ENCODE results near the gene ETV3L.
"Not testable (repeated sequence)": the region's sequence is repeated elsewhere in the genome, so short reads cannot be mapped to it uniquely, and the experiment has no call there.

The ETV3L gene

GRCh38 chr1:157081707-157082106 is 17.9 kb downstream of the ETV3L start:
- H3K27ac ChIP-seq, result no peak overlapping the region
- TF ChIP-seq, protein P1, sequence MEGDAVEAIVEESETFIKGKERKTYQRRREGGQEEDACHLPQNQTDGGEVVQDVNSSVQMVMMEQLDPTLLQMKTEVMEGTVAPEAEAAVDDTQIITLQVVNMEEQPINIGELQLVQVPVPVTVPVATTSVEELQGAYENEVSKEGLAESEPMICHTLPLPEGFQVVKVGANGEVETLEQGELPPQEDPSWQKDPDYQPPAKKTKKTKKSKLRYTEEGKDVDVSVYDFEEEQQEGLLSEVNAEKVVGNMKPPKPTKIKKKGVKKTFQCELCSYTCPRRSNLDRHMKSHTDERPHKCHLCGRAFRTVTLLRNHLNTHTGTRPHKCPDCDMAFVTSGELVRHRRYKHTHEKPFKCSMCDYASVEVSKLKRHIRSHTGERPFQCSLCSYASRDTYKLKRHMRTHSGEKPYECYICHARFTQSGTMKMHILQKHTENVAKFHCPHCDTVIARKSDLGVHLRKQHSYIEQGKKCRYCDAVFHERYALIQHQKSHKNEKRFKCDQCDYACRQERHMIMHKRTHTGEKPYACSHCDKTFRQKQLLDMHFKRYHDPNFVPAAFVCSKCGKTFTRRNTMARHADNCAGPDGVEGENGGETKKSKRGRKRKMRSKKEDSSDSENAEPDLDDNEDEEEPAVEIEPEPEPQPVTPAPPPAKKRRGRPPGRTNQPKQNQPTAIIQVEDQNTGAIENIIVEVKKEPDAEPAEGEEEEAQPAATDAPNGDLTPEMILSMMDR (conservative IDR thresholded peaks at IDR 0.05), result no peak

DNA sequence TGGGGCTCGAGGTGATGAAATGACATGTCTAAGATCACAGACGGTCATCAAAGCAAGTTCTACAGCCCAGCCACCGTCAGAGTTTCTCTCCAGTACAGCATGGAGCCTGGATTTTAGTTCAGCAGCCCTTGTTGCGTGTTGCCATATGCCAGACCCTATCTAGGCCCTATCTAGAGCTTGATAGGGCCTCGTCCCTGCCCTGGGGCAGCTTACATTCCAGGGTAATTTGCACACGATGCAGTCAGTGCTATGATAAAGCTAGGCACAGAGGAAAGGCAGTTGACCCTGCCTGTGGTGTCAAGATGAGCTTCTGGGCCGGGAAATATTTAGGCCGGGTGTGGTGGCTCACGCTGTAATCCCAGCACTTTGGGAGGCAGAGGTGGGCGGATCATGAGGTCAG is 18.9 kb downstream of the ETV3L start:
- TF ChIP-seq, protein P1 (conservative IDR thresholded peaks at IDR 0.05), result no peak
- no peak overlapping the region for H3K27ac ChIP-seq

- TF ChIP-seq, protein P1 (conservative IDR thresholded peaks at IDR 0.05), result no peak
- H3K27ac ChIP-seq, result no peak overlapping the region
Measured at GRCh38 chr1:157077394-157077793, 22.2 kb downstream of the ETV3L start.

GRCh38 chr1:157073944-157074685 is 25.5 kb downstream of the ETV3L start:
- H3K27ac ChIP-seq, result no peak overlapping the region
- TF ChIP-seq, protein P1 (conservative IDR thresholded peaks at IDR 0.05), result peak; percentile 41

DNA sequence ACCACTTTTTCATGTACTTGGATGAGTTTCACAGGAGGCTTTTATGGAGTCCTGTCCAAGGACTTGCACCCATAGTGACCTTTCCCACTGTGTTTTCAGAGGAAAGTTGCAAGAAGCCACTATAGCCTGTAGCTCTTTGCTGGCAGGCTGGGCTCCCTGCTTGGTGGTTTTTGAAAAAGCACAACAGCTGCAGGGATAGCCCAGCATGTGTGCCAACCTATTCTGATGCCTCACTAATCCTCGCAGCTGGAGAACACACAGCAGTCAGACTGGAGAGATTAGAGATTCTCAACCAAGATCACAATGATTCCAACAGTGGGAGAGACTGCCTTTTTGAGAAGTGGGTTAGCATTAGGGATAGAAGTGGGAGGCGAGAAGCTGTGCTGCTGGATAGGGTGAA is 30.0 kb downstream of the ETV3L start:
- TF ChIP-seq, protein P1 (conservative IDR thresholded peaks at IDR 0.05), result no peak
- H3K27ac ChIP-seq, result no peak overlapping the region

DNA sequence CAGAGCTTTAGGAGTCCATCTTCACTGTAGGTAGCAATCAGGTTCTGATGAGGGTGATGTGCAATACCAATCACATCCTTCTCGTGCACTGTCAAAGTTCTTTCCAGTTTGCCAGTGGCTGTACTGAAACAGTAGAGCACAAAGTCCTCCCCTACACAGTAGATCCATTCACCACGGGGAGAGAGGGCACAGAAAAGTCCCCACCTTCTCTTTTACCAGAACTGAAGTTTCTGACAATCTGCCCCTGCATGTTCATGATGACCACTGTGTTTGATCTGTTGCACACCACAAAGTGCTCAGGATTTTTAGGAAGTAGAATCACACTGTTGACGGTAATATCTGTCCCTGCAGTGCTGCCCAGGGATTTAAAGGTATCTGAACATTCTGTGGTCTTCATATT is 40.4 kb downstream of the ETV3L start:
- not testable (repeated sequence) for H3K27ac ChIP-seq

GRCh38 chr1:157056269-157056668 is 43.3 kb downstream of the ETV3L start:
- H3K27ac ChIP-seq, result no peak overlapping the region
- TF ChIP-seq, protein P1 (conservative IDR thresholded peaks at IDR 0.05), result no peak

- not testable (repeated sequence) for H3K27ac ChIP-seq
Measured at GRCh38 chr1:157055729-157056128, 43.9 kb downstream of the ETV3L start.

DNA sequence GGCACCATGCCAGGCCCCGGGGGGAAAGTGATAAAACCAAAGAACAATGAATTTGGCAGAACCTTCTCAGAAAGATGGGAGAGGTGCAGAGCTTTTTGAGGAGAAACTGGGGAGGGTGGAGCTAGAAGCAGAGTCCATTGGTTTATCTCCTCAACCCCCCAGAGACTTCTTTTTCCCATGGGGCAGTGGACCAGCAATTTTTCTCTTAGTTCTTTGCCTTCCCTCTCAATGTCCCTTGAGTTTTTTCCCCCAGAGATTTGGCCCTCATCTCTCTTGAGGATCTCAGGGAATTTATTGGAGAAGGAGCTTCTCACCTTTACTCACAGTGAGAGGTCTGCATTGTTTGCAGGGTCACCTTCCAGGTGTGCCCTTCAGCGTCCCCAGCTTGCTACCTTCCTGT is 48.8 kb downstream of the ETV3L start:
- H3K27ac ChIP-seq, result no peak overlapping the region
- TF ChIP-seq, protein P1 (conservative IDR thresholded peaks at IDR 0.05), result no peak

Data from VCaP (cell line).